SIG-M5 treated with dmso at 0.1 percent for 504 hours (cell line): ENCODE measurements around the gene NME8.
"Not testable (repeated sequence)": the region's sequence is repeated elsewhere in the genome, so short reads cannot be mapped to it uniquely, and the experiment has no call there.

Experiments used
- DNase-seq: peaks from one replicate; lab custom pipeline; 2025; ENCODE audit not compliant: unreplicated experiment; lab: John Stamatoyannopoulos, UW

Gene NME8, protein sequence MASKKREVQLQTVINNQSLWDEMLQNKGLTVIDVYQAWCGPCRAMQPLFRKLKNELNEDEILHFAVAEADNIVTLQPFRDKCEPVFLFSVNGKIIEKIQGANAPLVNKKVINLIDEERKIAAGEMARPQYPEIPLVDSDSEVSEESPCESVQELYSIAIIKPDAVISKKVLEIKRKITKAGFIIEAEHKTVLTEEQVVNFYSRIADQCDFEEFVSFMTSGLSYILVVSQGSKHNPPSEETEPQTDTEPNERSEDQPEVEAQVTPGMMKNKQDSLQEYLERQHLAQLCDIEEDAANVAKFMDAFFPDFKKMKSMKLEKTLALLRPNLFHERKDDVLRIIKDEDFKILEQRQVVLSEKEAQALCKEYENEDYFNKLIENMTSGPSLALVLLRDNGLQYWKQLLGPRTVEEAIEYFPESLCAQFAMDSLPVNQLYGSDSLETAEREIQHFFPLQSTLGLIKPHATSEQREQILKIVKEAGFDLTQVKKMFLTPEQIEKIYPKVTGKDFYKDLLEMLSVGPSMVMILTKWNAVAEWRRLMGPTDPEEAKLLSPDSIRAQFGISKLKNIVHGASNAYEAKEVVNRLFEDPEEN

DNA sequence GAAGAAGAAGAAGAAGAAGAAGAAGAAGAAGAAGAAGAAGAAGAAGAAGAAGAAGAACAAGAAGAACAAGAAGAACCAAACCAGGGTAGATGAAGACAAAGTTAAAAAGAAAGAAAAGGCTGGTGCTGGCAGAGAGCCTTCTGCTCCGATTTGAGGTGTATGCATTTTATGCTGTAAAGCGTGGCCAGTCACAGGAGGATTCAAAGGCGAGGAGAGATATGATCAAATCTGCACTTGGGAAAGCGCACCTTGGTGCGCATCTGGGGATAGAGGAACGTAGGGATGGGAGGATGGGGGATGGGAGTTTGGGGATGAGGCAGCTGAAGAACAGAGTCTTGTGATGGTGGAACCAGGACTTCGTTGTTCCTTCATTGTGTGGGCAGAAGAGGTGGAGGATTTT is at the start of gene NME8:
NME8 (plus strand) TSS at position 301 of the 400 bp plus-strand sequence. CDS start 1,670 bp downstream, outside the sequence.
- no peak for DNase-seq

GRCh38 chr7:37806152-37806551 is 42.2 kb upstream of the NME8 start:
- no peak for DNase-seq

GRCh38 chr7:37812161-37812580 is 36.2 kb upstream of the NME8 start:
- not testable (repeated sequence) for DNase-seq

DNA sequence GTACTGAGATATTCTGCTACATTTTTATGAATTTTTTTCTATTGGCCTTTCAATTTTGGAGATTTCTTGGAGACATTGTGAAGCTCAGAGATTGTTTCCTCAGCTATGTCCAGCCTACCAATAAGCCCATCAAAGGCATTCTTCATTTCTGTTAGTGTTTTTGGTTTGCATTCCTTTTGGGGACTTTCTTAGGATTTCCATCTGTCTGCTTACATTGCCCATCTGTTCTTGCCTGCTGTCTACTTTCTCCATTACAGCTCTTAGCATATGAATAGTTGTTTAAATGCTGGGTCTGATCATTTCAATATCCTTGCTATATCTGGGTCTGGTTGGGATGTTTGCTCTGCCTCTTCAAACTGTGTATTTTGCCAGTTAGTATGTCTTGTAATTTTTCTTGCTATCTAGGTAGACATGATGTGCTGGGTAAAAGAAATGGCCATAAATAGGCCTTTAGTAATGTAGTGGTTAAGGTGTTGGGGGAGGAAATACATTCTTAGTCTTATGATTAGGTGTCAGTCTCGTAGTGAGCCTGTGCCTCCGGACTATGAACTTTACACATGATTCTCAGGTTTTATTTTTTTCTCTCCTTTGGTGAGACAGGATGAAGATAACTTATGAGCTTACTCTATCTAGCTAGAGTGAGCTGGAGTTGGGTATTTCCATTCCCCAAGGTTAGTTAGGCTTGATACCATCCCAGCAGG is 32.6 kb upstream of the NME8 start:
- DNase-seq: no peak

DNA sequence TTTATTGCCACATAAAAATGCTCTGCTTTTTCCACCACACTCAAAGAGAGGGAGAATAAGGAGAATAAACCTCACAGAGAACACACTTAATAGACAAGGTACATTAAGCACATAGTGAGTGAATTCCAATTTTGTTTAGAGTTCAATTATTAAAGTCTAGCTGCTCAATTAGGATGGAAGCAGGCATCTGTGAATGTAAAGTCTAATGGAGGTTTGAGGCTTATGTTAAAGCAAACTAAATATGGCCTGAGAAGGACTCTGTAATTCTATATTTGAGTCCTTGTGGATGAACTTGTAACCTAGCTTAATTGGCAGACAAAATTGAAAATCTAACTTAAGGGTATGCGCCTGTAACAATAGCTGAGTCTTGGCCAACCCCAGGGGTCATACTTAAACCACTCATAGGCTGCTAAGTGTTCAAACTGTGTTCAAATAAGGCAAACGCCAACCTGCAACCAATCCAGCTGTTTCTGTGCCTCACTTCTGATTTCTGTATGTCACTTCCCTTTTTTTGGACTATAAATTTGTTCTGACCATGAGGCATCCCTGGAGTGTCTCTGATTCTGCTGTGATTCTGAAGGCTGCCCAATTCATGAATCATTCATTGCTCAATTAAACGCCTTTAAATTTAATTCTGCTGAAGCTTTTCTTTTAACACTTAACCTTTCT is 31.3 kb upstream of the NME8 start:
- no peak for DNase-seq

DNA sequence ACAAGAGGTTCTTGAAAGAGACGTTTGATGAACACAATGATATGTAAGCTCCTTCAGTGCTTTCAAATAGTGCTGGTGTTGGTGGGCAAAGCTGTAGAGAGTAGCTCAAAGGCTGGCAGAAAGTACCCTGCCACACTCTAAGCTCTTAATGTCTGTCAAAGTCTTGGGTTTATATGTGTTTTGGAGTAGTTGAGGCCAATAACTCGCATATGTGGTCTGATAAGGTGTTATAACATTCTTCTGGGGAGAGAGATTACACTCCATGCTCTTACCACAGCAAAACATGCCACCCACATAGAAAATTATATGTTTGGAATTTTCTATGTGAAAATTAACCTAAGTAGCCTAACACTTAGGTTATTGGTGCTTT is 30.8 kb upstream of the NME8 start:
- no peak for DNase-seq

GRCh38 chr7:37817996-37818720 is 30.2 kb upstream of the NME8 start:
- no peak for DNase-seq

DNA sequence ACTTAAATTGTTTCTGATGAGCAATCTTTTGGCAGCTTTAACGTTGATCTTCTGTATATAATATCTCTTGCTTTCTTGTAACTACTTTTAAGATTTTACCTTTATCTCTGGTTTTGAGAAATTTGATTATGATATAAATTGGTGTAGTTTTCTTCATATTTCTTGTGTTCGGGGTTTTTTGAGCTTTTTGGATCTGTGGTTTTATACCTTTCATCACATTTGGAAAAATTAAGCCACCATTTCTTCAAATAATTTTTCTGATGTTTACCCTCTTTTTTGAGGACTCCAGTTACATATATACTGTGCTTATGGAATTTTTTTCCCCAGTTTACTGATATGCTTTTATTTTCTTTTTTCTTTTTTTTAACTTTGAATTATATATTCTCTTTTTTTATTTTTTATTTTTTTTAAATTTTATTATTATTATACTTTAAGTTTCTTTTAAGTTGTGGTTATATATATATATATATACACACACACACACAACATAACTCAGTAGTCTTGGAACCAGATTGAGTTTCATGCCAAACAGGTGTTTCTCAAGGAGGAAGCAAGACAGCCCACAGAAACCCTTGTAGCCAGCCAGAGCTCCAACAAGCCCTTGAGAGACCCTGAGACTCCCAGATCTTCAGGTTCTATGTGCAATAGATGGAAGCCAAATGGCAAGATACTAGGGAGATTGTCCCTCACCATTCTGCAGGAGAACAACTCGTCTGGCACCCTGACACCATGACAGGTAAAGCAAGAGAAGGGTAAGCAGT is 27.5 kb upstream of the NME8 start:
- DNase-seq: no peak

DNA sequence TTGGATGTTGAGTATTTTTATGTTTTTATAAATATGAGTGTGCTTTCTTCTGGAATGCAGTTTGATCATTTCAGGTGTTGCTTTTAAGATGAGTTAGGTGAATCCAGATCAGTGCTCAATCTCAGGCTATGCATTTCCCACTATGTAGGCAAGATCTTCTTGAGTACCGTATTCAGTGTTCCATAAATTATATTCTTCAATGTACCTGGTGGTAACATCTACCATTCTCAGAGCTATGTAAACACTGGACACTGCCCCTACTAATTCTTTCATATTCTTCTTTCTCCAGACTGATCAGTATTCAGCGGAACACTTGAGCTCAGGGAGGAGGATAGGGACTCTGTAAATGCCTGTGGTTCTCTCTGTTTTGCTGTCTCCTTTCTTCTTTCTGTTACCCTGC is 25.5 kb upstream of the NME8 start:
- DNase-seq: no peak

DNA sequence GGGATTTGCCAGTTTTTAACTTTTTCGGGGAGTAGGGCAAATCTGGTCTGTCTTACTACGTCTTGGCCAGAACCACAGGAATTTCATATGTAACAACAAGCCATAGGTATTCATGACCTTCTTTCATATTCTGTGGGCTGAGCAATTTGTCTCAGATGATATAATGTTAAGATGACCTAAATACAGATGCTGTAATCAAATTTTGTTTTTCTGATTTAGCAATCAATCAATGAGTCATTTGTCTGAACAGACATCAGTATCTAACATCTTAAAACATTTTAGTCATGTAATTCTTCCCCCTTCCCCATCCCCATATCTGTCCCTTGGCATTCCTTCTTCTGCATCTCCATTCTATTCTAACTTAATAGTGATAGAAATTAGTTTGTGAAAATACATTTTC is 24.8 kb upstream of the NME8 start:
- no peak for DNase-seq

DNA sequence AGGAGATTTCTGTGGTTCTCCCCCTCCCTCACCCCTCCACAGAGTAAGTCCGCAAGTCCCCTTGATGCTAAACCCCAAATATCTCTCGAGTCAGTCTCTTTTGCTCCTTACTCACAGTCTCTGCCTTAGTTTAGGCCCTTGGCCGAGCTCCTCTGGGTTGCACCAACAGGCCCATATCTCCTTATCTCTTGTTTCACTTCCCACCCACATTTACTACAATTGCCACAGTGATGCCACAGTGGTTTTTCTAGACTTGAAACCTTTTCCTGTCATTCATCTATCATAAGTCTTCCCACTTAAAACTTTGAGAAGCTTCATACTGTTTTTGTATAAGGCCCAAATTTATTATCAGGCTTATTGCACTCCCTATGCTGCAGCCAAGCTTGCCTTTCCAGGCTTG is 23.4 kb upstream of the NME8 start:
- peak; percentile 42 for DNase-seq

- no peak for DNase-seq
Observed at GRCh38 chr7:37826825-37827224, 21.6 kb upstream of the NME8 start.

GRCh38 chr7:37831244-37831643 is 17.2 kb upstream of the NME8 start:
- DNase-seq: no peak

- peak; percentile 17 for DNase-seq
Observed at GRCh38 chr7:37832194-37832593, 16.2 kb upstream of the NME8 start.

DNA sequence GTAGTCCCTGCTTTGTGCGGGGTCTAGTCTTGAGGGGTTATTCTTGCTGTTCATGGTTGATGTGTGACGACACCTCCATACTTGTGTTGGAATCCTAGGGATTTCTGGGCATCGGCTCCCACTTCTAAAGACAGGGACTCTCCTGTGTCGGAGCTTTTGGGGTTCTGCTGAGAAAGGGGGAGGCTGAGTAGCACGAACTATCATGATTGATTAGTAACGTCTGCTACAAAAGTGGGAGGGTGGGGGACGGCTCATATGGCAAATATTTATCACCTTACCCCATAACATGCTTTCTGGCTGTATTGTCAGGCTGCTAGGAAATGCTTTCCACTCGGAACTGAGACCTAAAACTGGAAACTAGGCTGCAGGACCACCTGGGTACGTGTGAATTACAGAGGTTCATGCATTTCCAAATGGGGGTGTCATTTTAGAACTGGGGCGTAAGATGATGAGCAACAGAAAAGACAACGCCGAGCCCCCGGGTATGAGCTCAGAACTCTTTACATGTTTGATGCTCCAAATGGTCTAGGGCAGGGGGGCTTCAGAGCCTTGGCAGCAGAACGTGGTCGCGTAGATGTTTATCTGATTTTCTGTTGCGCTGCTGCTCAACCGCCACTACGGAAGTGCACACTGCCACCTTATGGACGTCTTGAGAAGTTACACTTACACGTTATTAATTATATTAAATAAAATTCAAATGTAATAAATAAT is 15.1 kb upstream of the NME8 start:
- DNase-seq: peak; percentile 39

- DNase-seq: no peak
Observed at GRCh38 chr7:37833818-37834146, 14.6 kb upstream of the NME8 start.

DNA sequence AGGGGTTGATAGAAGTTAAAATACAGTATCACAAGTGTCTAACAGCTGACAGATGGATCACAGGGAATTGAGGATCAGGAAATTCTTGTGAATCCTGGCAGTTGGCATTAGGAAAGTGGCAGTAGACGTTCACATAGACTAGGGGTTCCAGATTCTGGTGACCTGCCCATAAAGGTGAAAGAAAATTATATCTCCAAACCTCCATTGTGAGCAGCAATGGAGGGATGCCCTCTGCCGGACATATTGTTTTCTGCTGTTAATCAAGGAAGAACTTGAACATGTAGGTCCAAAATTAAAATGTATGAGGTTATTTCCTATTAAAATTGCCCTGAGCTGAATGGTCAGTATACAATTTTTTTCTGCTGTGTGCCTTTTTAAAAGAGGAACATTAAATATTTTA is 5.1 kb downstream of the NME8 start:
- peak; percentile 23 for DNase-seq

DNA sequence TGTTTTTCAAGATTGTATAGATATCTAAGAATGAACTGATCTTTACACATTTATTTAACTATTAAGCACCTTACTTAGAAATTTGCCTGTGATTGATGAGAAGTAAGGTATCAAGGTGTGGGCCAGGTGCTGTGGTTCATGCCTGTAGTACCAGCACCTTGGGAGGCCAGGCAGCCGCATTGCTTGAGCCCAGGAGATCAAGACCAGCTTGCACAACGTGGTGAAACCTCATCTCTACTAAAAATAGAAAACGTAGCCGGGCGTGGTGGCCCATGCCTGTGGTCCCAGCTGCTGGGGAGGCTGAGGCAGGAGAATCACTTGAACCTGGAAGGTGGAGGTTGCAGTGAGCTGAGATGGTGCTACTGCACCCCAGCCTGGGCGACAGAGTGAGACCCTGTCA is 33.7 kb downstream of the NME8 start:
- DNase-seq: no peak

GRCh38 chr7:37893359-37893758 is 45.0 kb downstream of the NME8 start:
- no peak for DNase-seq

DNA sequence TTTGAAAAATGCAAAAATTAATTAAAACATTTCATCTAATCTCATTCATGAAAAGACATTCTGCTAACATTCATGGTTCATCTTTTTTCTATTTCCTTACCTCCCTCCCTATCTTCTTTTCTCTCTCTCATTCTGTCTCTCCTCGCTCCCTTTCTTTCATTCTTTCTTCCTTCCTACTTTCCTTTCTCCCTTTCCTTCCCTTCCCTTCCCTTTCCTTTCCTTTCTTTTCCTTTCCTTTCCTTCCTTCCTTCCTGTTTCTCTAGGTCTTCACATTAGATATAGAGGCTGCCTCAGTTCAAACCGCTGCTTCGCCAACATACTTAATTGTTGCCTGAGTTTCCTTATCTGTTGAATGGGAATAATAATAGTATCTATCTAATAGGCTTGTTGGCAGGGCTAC is 46.3 kb downstream of the NME8 start:
- DNase-seq: no peak
